DOHH2 (cell line): ENCODE data around the gene NEURL3.

ENCODE experiments used
- H3F3A ChIP-seq: fragments of 200-600 bp; sonication (generic), shearing (Covaris generic); 2 replicates; pipeline ENCODE4 v1.6.0; 2016; ENCODE audit warnings: antibody characterized with exemption, mild to moderate bottlenecking; ENCODE audit not compliant: control insufficient read depth, insufficient read depth
- H3K27ac ChIP-seq: fragments of 200-600 bp; sonication (generic); 2 replicates; pipeline ENCODE4 v1.5.1; 2014; ENCODE audit warnings: low read depth, mild to moderate bottlenecking, low read length, moderate library complexity
- H3K27me3 ChIP-seq: fragments of 200-600 bp; sonication (generic); 2 replicates; pipeline ENCODE4 v1.6.1; 2014; ENCODE audit warnings: mild to moderate bottlenecking, low read length, mixed read lengths; ENCODE audit not compliant: control insufficient read depth
- H3K36me3 ChIP-seq: fragments of 200-600 bp; sonication (generic); 2 replicates; pipeline ENCODE4 v1.6.1; 2014; ENCODE audit warnings: mild to moderate bottlenecking, low read length, moderate library complexity, mixed read lengths; ENCODE audit not compliant: control insufficient read depth
- H3K4me1 ChIP-seq: fragments of 200-600 bp; sonication (generic); 2 replicates; pipeline ENCODE4 v1.6.1; 2014; ENCODE audit warnings: mild to moderate bottlenecking, low read length, mixed read lengths; ENCODE audit not compliant: control insufficient read depth
- H3K4me2 ChIP-seq: fragments of 200-600 bp; sonication (generic); 2 replicates; pipeline ENCODE4 v1.6.0; 2014; ENCODE audit warnings: mild to moderate bottlenecking, low read length, moderate library complexity
- H3K4me3 ChIP-seq: fragments of 200-600 bp; sonication (generic); 2 replicates; pipeline ENCODE4 v1.5.1; 2014; ENCODE audit warnings: mild to moderate bottlenecking, low read length, mixed read lengths
- H3K79me2 ChIP-seq: fragments of 200-600 bp; sonication (generic); 2 replicates; pipeline ENCODE4 v1.6.1; 2014; ENCODE audit warnings: mild to moderate bottlenecking, low read length, mixed read lengths; ENCODE audit not compliant: control insufficient read depth
- H3K9me2 ChIP-seq: fragments of 200-600 bp; sonication (generic); replicated peaks from 2 replicates; pipeline ENCODE4 v1.6.1; 2014; ENCODE audit warnings: mild to moderate bottlenecking, low read length, mixed read lengths; ENCODE audit not compliant: control insufficient read depth
- H3K9me3 ChIP-seq: fragments of 200-600 bp; sonication (generic); 2 replicates; pipeline ENCODE4 v1.6.1; 2014; ENCODE audit warnings: antibody characterized with exemption, low read length, mixed read lengths; ENCODE audit not compliant: control insufficient read depth, insufficient read depth
- H4K20me1 ChIP-seq: fragments of 200-600 bp; sonication (generic); 2 replicates; pipeline ENCODE4 v1.6.0; 2014; ENCODE audit warnings: low read depth, mild to moderate bottlenecking, antibody characterized with exemption, low read length, moderate library complexity; ENCODE audit not compliant: control insufficient read depth, insufficient read depth
- CTCF ChIP-seq: fragments of 200-600 bp; sonication (generic); IDR thresholded peaks from one replicate; pipeline ENCODE4 v1.5.1; 2014; ENCODE audit warnings: antibody characterized with exemption, mild to moderate bottlenecking, low read depth, low read length; ENCODE audit not compliant: poor library complexity, severe bottlenecking
- EZH2phosphoT487 ChIP-seq: fragments of 200-600 bp; sonication (generic); IDR thresholded peaks from 2 replicates; pipeline ENCODE4 v1.6.1; 2017; ENCODE audit warnings: borderline replicate concordance, mild to moderate bottlenecking, antibody characterized with exemption, low read length, moderate library complexity, mixed read lengths

NEURL3 gene

GRCh38 chr2:96534141-96534540 is 29.0 kb upstream of the NEURL3 start:
- Histone ChIP-seq H3K4me1 (peaks cover 17% of the 10 kb centered on the region), H3K27me3 (peaks cover 80% of the 10 kb centered on the region), H3K4me3 (no peak overlapping the region), H3K9me3 (no peaks in the 10 kb centered on the region), H3F3A (no peaks in the 10 kb centered on the region), H3K27ac (no peak overlapping the region), H3K79me2 (no peaks in the 10 kb centered on the region), H3K4me2 (no peak overlapping the region), H3K9me2 (no peaks in the 10 kb centered on the region), H4K20me1 (peaks cover 10% of the 10 kb centered on the region), H3K36me3 (no peaks in the 10 kb centered on the region)
- no peak for TF ChIP-seq EZH2phosphoT487
- TF ChIP-seq CTCF: no peak

GRCh38 chr2:96533292-96534073 is 28.3 kb upstream of the NEURL3 start:
- Histone ChIP-seq H3K4me1 (peaks cover 13% of the 10 kb centered on the region), H3F3A (no peaks in the 10 kb centered on the region)

GRCh38 chr2:96532641-96533291 is 27.6 kb upstream of the NEURL3 start:
- Histone ChIP-seq H3K9me2 (no peaks in the 10 kb centered on the region), H3K4me1 (peaks cover 8% of the 10 kb centered on the region), H3K27me3 (peaks cover 80% of the 10 kb centered on the region), H4K20me1 (peaks cover 1% of the 10 kb centered on the region; the same call in 1 of the 2 replicates), H3K36me3 (no peaks in the 10 kb centered on the region), H3K27ac (no peak overlapping the region), H3K4me3 (no peak overlapping the region), H3K4me2 (no peak overlapping the region), H3K9me3 (no peaks in the 10 kb centered on the region), H3K79me2 (no peaks in the 10 kb centered on the region), H3F3A (no peaks in the 10 kb centered on the region)
- TF ChIP-seq CTCF: no peak
- no peak for TF ChIP-seq EZH2phosphoT487

More at GRCh38 chr2:96533292-96534073, 28.3 kb upstream of the NEURL3 start:
- no peaks in the 10 kb centered on the region for H3K36me3 ChIP-seq
- no peaks in the 10 kb centered on the region for H3K9me3 ChIP-seq
- no peak overlapping the region for H3K27ac ChIP-seq
- no peak overlapping the region for H3K4me3 ChIP-seq
- no peak overlapping the region for H3K4me2 ChIP-seq
- peaks cover 80% of the 10 kb centered on the region for H3K27me3 ChIP-seq
- no peaks in the 10 kb centered on the region for H3K79me2 ChIP-seq
- peaks cover 8% of the 10 kb centered on the region for H4K20me1 ChIP-seq
- H3K9me2 ChIP-seq: no peaks in the 10 kb centered on the region
- TF ChIP-seq CTCF: no peak
- no peak for TF ChIP-seq EZH2phosphoT487
